Loucy (cell line): Measurements from ENCODE around the gene ACTL7B.

Experiments
- H2AFZ ChIP-seq: fragments of 200-600 bp; sonication (generic); 2 replicates; pipeline ENCODE4 v1.6.0; 2016; ENCODE audit warnings: antibody characterized with exemption, mild to moderate bottlenecking, low read length, moderate library complexity
- H3F3A ChIP-seq: fragments of 200-600 bp; 2 replicates; pipeline ENCODE4 v1.6.0; 2016; ENCODE audit warnings: antibody characterized with exemption, low read depth, mild to moderate bottlenecking
- H3K27me3 ChIP-seq: fragments of 200-600 bp; sonication (generic); 2 replicates; pipeline ENCODE4 v1.6.1; 2014; ENCODE audit warnings: low read length, mild to moderate bottlenecking; ENCODE audit not compliant: insufficient read depth, poor library complexity, severe bottlenecking
- H3K36me3 ChIP-seq: fragments of 200-600 bp; sonication (generic); 2 replicates; pipeline ENCODE4 v1.6.1; 2016; ENCODE audit warnings: low read length; ENCODE audit not compliant: insufficient read depth
- H3K4me1 ChIP-seq: fragments of 200-600 bp; sonication (generic); 2 replicates; pipeline ENCODE4 v1.5.1; 2014; ENCODE audit warnings: low read length, mild to moderate bottlenecking; ENCODE audit not compliant: insufficient read depth, poor library complexity, severe bottlenecking
- H3K4me2 ChIP-seq: fragments of 200-600 bp; sonication (generic); 2 replicates; pipeline ENCODE4 v1.6.0; 2014; ENCODE audit warnings: antibody characterized with exemption, low read length, low read depth, mild to moderate bottlenecking; ENCODE audit not compliant: poor library complexity, severe bottlenecking
- H3K4me3 ChIP-seq: fragments of 200-600 bp; sonication (generic); 2 replicates; pipeline ENCODE4 v1.5.1; 2014; ENCODE audit warnings: low read length, mild to moderate bottlenecking, mixed read lengths; ENCODE audit not compliant: poor library complexity, severe bottlenecking
- H3K79me2 ChIP-seq: fragments of 200-600 bp; sonication (generic); 2 replicates; pipeline ENCODE4 v1.6.1; 2014; ENCODE audit warnings: low read length; ENCODE audit not compliant: insufficient read depth
- H3K9ac ChIP-seq: fragments of 200-600 bp; sonication (generic); 2 replicates; pipeline ENCODE4 v1.6.0; 2014; ENCODE audit warnings: mild to moderate bottlenecking, low read depth, low read length, moderate library complexity; ENCODE audit not compliant: poor library complexity, severe bottlenecking
- H3K9me2 ChIP-seq: fragments of 200-600 bp; sonication (generic); replicated peaks from 2 replicates; pipeline ENCODE4 v1.6.1; 2016; ENCODE audit warnings: low read depth, low read length, mixed read lengths
- H3K9me3 ChIP-seq: fragments of 200-600 bp; sonication (generic); 2 replicates; pipeline ENCODE4 v1.6.1; 2014; ENCODE audit warnings: mild to moderate bottlenecking, antibody characterized with exemption, low read length, low read depth; ENCODE audit not compliant: insufficient read depth
- H4K20me1 ChIP-seq: fragments of 200-600 bp; sonication (generic); 2 replicates; pipeline ENCODE4 v1.6.0; 2014; ENCODE audit warnings: antibody characterized with exemption, low read length, mild to moderate bottlenecking; ENCODE audit not compliant: insufficient read depth, poor library complexity, severe bottlenecking
- CTCF ChIP-seq: fragments of 200-600 bp; sonication (generic); conservative IDR thresholded peaks from 2 replicates; pipeline ENCODE4 v1.5.1; 2014; ENCODE audit warnings: mild to moderate bottlenecking, antibody characterized with exemption, low read length
- EZH2phosphoT487 ChIP-seq: fragments of 200-600 bp; IDR thresholded peaks from 2 replicates; pipeline ENCODE4 v1.6.1; 2018; ENCODE audit warnings: antibody characterized with exemption, mild to moderate bottlenecking, moderate library complexity, borderline replicate concordance

ACTL7B gene

GRCh38 chr9:108832179-108832500, 23.6 kb downstream of the ACTL7B start:
- Histone ChIP-seq H3K9me2 (no peaks in the 10 kb centered on the region), H4K20me1 (no peaks in the 10 kb centered on the region), H3K36me3 (no peaks in the 10 kb centered on the region), H3F3A (no peaks in the 10 kb centered on the region), H3K79me2 (no peaks in the 10 kb centered on the region), H3K27me3 (no peaks in the 10 kb centered on the region), H3K4me3 (no peak overlapping the region), H3K9ac (no peak overlapping the region), H2AFZ (no peak overlapping the region), H3K4me1 (peaks cover 12% of the 10 kb centered on the region), H3K4me2 (no peak overlapping the region), H3K9me3 (no peaks in the 10 kb centered on the region)
- TF ChIP-seq EZH2phosphoT487 (no peak), CTCF (no peak)

GRCh38 chr9:108831496-108832178, 24.1 kb downstream of the ACTL7B start:
- H3K9ac ChIP-seq, result no peak overlapping the region
- H3K4me1 ChIP-seq, result peaks cover 12% of the 10 kb centered on the region
- no peaks in the 10 kb centered on the region for H3K36me3 ChIP-seq
- H3K27me3 ChIP-seq, result no peaks in the 10 kb centered on the region
- no peak overlapping the region for H2AFZ ChIP-seq
- no peaks in the 10 kb centered on the region for H3F3A ChIP-seq
- TF ChIP-seq CTCF (no peak), EZH2phosphoT487 (no peak)
- H3K9me2 ChIP-seq, result no peaks in the 10 kb centered on the region
- H3K4me3 ChIP-seq, result no peak overlapping the region
- no peak overlapping the region for H3K4me2 ChIP-seq
- H3K79me2 ChIP-seq, result no peaks in the 10 kb centered on the region
- H4K20me1 ChIP-seq, result no peaks in the 10 kb centered on the region
- no peaks in the 10 kb centered on the region for H3K9me3 ChIP-seq

- no peaks in the 10 kb centered on the region for H3K9me3 ChIP-seq
- H4K20me1 ChIP-seq, result no peaks in the 10 kb centered on the region
- H3K4me1 ChIP-seq, result peaks cover 8% of the 10 kb centered on the region
- no peak overlapping the region for H3K9ac ChIP-seq
- H3K9me2 ChIP-seq, result no peaks in the 10 kb centered on the region
- no peaks in the 10 kb centered on the region for H3K79me2 ChIP-seq
- H2AFZ ChIP-seq, result no peak overlapping the region
- no peaks in the 10 kb centered on the region for H3F3A ChIP-seq
- H3K36me3 ChIP-seq, result no peaks in the 10 kb centered on the region
- no peak overlapping the region for H3K4me3 ChIP-seq
- no peak overlapping the region for H3K4me2 ChIP-seq
- H3K27me3 ChIP-seq, result no peaks in the 10 kb centered on the region
- TF ChIP-seq EZH2phosphoT487 (no peak), CTCF (no peak)
Observed at GRCh38 chr9:108830272-108830671, 25.5 kb downstream of the ACTL7B start.
